ENCODE results near the gene PRSS58. TPM values are rescaled to one million over a fixed set of nuclear protein-coding genes. Genes with fewer than 3 reads are reported as not detected.
A peak's percentile ranks its signal among the peaks of the same experiment; 100 is the strongest.

Gene PRSS58, protein sequence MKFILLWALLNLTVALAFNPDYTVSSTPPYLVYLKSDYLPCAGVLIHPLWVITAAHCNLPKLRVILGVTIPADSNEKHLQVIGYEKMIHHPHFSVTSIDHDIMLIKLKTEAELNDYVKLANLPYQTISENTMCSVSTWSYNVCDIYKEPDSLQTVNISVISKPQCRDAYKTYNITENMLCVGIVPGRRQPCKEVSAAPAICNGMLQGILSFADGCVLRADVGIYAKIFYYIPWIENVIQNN
- total RNA-seq (2014; rRNA removed; shearing (Covaris generic)) = not detected in 2 replicates

DNA sequence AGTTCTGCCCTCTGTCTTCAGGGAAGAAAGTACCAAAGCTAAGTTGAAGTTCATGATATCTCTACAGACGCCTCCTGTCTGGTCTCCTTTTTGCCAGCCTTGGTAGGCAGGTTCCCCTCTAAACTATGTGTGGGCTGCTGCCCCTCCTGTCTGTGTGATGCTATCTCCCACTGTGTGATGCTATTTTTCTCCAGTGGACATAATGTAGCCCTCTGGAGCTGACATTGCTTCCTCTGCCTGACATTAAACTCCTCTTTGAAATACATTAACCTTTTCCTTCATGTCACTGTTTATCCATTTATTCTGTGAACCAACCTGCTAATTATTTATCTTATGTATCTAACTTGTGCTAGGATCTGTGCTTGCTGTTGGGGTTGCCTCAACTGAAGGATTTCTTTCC lies at the start of gene PRSS58:
Gene PRSS58, minus strand, starts transcription at position 101 of the 400 bp plus-strand sequence. CDS start 351 bp downstream, outside the sequence.
- DNase-seq (ENCODE audit: low read depth) = no peak

DNA sequence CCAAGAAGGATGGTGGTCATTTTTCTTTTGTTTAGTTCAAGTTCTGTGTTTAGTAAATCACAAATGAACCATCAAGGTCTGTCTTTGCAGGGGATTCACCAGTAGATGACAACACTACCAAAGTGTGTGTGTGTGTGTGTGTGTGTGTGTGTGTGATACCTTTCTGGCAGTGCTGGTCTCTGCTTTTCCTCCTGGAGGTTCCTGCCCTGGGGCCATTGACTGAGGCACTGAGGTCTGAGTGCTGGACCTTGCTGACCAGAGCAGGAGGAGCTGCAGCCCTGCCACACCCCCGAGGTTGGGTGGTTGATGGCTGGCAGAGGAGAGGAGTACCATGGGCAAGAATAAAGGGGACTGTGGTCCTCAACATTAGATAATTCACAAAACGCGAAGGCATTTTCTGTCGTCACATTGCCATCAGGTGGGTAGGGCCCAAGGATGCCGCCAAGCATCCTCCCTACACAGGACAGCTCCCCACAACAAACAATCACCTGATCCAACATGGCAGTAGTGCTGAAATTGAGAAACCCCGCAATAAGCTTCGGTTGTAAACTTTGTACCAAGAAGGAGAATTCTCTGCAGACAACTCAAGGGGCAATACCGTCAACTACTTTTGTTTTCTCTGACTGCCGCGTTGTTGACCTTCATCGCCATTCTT lies 49.5 kb upstream of the PRSS58 start:
- no peak for DNase-seq (ENCODE audit: low read depth)

DNA sequence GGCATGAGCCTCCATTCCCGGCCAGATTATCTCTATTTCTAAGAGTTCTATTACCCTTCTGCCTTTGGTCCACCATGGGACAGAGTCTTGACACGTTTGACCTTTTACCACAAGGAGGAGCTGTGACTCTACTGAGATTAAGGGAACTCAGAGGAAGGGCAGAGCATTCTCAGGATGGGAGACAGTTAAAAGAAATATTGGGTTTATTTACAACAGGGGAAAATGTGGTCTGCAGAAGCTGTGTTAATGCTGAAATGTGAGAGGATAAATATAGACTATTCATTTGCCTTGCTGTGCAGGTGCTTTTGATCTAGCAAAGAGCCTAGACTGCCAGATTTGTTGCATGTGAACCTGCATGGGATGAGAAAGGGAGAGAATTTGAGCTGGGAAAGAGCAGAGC lies 45.8 kb upstream of the PRSS58 start:
- peak; percentile 40 for DNase-seq (ENCODE audit: low read depth)

DNA sequence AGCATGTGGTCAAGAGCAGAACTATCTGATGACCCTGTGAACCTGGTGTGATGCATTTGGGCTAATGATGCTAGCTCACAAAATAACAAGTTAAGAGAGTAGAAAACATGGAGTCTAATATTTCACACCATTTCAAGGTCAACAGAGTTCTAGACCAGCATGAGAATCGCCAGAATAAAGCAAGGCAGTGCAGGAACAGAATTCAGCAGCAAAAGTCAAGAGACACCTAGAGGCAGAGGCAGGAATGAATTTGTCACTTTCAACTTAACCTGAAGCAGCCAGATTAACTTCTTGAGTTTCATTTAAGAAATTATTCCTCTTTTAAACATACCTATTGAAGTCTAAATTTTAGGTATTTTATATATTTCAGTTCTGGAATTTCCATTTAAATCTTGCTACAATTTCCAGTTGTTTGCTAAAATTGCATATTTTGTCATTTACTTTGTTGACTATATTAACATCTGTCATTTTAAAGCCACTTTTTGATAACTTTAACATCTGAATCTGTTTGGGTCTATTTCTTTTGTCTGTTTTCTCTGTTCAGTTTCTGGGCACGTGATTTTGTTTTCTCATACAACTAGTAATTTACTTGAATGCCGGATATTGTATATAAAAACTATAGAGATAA lies 44.2 kb upstream of the PRSS58 start:
- peak; percentile 30 for DNase-seq (ENCODE audit: low read depth)

DNA sequence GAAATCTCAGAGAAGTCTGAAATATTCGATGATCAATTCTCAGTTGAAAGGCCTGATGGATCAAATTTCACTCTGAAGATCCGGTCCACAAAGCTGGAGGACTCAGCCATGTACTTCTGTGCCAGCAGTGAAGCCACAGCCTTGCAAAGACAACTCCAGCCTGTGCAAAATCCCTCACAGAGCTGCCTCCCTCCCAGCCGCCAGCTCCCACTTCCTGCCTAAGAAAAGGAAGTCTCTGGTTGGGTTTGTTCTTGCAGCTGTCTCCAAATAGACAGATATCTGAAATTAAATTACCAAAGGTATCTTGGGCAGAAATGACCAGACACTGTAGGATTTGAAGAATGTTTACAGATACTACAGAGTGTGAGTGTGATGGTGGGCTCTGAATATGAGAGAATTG lies 43.4 kb upstream of the PRSS58 start:
- peak; percentile 7 for DNase-seq (ENCODE audit: low read depth)

DNA sequence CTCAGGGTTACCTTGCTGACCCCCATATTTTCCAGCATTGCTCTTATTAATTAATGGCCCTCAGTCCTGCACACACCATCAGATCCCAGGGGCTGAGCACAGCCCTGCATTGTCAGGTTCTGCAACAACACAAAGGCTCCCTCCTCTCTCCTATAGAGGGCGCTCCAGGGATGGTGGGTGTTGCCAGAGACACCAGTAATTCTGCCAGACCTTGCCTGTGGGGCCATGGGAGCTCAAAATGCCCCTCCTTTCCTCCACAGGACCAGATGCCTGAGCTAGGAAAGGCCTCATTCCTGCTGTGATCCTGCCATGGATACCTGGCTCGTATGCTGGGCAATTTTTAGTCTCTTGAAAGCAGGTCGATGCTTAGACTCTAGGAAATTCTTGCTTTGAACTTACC lies 42.8 kb upstream of the PRSS58 start:
- DNase-seq (ENCODE audit: low read depth) = peak; percentile 14

DNA sequence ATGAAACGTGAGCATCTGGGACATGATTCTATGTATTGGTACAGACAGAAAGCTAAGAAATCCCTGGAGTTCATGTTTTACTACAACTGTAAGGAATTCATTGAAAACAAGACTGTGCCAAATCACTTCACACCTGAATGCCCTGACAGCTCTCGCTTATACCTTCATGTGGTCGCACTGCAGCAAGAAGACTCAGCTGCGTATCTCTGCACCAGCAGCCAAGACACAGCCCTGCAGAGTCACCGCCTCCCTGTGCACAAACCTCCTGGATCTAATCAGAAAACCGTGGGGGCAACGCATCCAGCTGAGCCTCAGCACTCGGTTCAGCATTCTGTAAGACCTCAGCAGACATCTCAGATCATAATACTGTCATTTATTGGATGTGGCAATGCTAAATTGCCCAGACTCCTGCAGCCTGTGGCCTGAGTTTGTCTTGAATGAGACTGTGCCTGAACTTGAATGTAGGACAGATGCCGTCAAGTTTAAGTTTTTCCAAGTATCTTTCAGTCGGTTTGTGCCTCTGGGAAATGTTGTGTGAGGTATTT lies 41.5 kb upstream of the PRSS58 start:
- DNase-seq (ENCODE audit: low read depth) = no peak

DNA sequence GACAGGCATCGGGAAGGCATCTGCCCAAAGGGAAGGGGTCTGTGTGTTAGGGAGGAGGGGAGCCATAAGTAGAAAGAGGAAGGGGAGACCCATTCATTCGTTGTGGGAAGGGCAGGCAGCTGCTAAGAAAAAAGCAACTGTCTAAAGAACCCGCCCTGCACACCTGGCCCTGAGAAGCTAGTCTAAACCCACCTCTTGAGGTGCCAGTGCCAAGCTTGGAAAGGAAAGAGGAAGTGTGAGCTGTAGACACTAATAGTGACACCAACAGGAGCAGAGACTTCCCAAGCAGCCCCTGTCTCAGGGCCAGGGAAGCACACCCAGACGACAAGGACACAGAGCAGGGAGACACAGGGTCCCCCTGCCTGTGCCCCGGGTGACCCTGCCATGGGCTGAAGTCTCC lies 40.8 kb upstream of the PRSS58 start:
- no peak for DNase-seq (ENCODE audit: low read depth)

DNA sequence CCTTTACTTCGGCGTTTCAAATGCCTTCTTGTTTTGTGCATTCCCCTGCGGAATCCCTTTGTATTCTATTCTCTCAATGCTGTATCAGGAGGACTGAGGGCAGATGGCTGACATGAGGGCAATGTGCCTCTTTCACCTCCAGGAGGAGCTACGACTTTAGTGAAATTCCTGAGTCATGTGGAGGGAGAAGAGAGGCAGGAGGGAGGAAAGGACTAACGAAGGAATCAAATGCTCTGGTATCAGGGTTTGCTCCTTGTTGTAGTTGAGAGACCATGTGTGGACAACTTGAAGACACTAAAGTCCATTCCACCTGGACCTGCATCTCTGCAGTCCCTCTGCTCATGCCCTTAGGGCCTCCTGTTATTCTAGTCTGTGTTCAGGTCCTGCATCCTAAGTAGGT lies 40.2 kb upstream of the PRSS58 start:
- peak; percentile 26 for DNase-seq (ENCODE audit: low read depth)

DNA sequence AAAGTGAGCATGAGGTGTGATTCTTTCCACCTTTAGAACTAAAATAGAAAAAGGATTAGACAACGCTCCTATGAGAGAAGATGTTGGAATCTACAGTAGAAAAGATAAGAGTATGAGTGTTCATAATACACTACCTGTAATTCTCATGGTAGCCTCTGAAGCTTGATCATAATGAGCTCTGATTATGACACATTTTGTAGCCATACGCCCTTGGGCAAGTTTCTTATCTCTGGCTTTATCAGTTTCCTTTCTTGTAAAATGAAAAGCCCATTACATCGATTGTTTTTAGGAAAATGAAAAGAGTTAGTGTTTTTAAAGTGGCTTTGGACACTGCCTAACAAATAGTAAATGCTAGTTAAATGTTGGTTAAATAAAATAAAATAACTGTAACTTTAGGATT lies 22.4 kb upstream of the PRSS58 start:
- peak; percentile 57 for DNase-seq (ENCODE audit: low read depth)

DNA sequence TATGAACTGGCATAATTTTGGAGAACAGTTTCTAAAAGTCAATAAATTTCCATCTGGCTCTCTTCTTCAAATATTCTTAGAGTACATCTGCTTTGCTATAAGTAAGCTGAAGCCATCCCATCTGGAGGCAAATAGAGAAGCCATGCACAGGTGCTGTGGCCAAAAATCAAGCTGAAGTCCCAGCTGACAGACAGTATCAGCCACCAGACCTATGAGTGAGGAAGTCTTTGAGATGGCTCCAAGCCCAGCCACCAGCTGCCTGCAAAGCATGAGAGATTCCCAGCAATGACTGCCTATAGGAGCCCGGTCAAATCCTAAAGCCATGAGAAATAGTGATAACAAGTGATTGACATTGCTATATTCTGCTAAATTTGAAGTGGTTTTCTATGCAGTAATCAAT lies 21.7 kb upstream of the PRSS58 start:
- no peak for DNase-seq (ENCODE audit: low read depth)

DNA sequence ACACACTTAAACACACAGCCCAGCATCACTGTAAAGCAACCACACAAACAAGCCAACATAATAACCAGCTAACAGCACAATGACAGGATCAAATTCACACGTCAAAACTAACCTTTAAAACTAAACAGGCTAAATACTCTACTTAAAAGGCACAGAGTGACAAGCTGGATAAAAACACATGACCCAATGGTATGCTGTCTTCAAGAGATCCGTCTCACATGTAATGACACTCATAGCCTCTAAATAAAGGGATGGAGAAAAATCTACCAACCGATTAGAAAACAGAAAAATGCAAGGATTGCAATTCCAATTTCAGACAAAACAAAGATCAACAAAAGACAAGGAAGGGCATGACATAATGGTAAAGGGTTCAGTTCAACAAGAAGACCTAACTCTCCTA lies 17.2 kb upstream of the PRSS58 start:
- DNase-seq (ENCODE audit: low read depth) = no peak

DNA sequence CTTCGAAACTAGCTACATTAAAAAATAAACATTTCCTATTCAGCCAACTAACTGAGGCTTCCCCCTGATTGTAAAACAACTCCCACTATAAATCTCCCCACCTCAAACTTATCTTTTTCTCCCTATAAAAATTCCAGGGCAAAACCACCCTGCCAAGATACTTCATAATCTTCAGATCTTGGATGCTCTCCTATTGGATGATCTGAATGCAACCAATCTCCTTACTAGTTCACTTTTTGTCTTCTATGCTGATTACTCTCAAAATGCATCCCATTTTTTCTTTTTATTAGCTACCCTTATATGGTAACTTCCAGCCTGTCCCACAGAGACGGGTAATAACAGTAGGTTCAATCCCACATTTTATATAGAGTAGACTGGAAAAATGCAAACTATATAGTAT lies 15.0 kb upstream of the PRSS58 start:
- DNase-seq (ENCODE audit: low read depth) = peak; percentile 14

DNA sequence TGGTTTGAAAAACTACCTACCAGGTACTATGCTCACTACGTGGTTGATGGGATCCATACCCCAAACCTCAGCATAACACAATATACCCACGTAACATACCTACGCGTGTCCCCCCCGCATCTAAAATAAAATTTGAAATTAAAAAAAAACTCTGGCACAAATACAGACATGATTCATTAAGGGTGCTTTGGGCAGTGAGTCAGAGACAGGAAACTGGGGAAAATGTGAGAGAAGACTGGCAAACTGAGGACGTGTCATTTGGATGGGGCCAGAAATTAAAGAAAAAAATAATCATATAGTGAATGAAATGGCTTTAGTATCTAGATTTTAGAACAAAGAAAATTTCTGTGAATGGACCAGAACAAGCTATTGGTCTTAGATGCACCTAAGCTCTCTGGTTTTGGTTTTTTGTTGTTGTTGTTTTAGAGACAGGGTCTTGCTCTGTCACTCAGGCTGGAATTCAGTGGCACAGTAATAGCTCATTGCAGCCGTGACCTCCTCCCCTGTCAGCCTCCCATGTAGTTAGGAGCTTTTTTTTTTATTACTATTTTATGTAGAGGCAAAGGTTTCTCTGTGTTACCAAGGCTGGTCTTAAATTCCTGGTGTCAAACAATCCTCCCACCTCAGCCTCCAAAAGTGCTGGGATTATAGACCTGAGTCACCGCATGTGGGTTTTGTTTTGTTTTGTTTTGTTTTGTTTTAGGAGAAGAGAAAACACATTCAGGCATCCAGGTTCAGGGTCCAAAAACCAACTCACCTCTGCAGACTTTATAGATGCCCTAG lies 5.9 kb upstream of the PRSS58 start:
- peak; percentile 68 for DNase-seq (ENCODE audit: low read depth)

DNA sequence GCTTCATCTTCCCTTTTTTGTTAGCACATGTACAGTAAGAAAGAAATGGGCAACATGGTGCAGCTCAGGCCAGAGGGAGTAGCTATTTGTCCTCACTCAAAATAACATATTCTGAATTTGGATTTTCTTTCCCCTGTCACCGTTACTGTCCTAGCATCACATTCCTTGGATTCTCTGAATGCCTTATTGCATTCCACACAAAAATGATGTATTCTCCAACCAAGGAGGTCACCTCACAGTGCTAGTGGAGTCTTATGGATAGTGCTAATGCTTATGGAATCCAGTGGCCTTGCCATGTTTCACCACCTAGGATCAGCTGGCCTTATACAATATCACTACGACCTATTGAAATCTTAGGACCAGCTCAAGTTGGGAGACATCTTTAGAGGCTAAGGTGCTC lies 7.2 kb downstream of the PRSS58 start:
- peak; percentile 38 for DNase-seq (ENCODE audit: low read depth)

DNA sequence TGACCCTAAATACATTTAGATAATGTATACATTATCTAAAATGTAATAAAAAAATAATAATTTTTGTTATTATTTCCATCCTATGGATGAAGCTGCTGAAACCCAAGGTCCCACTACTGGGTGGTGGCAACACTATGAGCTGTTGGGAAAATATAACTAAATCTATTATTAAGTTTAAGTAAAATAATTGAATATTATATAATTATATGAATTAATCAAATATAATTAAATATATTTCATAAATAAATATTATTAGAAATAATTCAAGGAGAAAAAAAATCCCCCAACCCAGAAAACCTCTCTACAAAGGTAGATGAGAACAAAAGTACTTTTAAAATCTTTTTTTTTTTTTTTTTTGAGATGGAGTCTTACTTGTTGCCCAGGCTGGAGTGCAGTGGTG lies 7.9 kb downstream of the PRSS58 start:
- DNase-seq (ENCODE audit: low read depth) = no peak

DNA sequence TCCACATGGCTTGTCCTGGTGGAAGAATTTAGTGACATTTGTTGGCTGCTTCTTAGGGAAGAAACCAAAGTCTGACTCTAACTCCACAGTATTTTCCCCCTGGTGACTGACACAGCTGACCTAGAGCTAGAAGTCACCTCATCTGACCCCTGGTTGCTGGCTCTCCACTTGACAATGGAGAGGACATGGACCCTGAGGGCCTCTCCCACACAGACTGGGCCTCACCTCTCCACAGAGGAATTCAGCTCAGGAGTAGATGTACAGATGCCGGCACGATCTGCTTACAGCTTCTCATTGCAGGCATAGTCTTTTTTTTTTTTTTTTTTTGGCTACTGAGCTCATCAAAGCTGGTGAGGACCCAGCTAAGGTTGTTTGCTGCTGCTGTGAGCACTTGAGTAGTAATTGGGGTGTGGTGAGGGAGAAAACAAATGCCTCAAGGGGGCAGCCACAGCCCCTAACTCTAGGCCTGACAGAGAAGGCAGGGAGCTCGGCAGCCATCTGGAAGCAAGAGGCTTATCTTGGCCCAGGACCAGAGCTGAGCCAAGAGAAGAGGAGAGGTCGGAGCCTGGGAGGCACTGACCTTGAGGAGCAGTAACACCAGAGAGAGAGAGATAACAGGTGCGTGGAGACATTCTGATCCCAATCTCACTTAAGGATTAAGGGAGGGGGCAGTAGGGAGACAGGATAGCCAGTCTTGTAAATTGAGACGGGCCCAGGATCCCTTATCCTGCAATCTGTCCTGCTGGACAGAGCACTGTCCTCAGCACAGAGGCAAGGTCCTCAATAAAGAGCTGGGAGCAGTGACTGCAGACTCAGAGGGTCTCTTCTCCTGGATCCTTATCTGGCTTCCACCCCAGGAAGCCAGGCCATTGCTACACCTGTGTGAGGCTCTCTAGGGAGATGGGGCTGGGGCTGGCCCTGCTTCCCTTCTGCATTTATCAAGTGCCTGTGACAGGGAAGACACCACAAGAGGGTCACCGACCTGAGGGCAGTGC lies 9.4 kb downstream of the PRSS58 start:
- no peak for DNase-seq (ENCODE audit: low read depth)

DNA sequence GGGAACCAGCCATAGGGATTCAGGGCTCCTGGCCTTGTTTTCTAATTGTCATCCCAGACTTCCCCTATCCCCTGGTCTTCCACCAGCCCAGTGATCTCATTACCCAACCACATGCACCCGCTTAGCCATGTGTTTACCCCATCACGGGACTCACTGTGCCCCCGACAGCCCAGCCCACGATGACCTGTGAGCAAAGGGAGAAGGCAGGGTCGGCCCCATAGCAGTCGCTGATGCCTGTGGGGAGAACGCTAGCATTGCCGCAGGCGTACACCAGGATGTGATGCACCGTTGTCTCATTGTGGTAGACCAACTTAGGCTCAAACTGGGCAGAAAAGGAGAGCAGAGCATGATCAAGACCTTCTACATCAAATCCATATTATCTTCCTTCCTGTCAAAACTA lies 14.0 kb downstream of the PRSS58 start:
- DNase-seq (ENCODE audit: low read depth) = peak; percentile 7

DNA sequence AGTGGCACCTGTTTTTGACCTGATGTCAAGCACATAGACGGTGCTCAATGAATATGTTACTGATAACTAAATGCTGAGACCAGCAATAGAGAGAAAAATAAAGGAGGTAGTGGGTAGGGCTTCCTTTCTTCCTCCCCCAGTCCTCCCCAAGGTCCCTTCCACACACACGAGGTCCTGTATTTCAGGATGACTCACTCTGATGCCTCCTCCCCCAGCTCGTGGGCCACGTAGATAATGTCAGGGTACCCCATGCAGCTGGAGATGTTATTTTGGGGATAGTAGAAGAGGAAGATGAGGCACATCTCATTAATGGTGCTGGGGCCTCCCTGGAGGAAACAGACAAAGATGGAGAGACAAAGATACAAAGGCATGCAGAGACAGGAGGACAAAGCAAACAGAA lies 17.3 kb downstream of the PRSS58 start:
- no peak for DNase-seq (ENCODE audit: low read depth)

DNA sequence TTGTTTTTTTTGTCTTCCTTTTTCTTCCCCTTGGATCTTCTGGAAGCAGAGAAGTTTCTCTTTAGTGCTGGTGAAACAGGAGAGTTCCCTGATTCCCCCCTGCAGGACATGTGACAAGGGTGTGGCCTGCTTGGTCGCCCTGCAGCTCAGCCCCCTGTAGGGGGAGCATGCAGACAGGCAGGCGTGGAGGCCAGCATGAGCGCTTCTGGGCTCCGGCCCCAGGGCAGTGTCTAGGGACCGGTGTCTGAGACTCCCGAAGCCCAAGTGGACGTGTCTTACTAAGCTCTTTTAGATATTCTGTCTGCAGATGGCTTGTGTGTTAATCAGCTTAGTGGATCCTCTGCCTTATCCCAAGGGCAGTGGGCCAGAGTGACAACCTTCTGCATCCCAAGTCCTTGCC lies 26.1 kb downstream of the PRSS58 start:
- peak; percentile 17 for DNase-seq (ENCODE audit: low read depth)

DNA sequence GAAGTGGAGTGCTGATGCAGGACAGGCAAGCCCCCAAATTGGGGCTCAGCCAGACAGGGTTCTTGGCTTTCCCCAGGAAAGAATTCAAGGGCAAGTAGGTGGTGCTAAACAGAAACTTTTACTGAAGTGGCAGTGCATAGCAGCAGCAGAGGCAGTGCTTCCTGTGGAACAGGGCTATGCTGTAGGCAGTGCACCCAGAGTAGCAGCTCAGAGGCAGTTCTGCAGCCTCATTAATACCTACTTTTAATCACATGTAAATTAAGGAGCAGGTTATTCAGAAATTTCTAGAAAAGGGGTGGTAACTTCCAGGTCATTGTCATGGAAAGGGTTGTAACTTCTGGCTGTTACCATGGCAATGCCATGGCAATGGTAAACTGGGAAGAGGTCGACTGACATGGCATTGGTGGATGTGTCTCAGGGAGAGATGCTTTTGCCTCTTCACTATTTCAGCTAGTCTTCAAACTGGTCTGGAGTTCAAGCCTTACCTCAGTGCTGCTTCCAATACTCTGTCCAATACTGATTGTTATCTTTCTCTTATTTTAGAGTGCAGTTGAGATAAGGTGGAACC lies 29.2 kb downstream of the PRSS58 start:
- no peak for DNase-seq (ENCODE audit: low read depth)
